Measurements from ENCODE around the gene ATG16L2. TPM values are rescaled to one million over a fixed set of nuclear protein-coding genes. Genes with fewer than 3 reads are reported as not detected.

The ATG16L2 gene
- total and polyA plus RNA-seq, 2 of the 4 experiments (the other 2 are of a cell fraction) = 1.3 to 12.7 TPM

DNA sequence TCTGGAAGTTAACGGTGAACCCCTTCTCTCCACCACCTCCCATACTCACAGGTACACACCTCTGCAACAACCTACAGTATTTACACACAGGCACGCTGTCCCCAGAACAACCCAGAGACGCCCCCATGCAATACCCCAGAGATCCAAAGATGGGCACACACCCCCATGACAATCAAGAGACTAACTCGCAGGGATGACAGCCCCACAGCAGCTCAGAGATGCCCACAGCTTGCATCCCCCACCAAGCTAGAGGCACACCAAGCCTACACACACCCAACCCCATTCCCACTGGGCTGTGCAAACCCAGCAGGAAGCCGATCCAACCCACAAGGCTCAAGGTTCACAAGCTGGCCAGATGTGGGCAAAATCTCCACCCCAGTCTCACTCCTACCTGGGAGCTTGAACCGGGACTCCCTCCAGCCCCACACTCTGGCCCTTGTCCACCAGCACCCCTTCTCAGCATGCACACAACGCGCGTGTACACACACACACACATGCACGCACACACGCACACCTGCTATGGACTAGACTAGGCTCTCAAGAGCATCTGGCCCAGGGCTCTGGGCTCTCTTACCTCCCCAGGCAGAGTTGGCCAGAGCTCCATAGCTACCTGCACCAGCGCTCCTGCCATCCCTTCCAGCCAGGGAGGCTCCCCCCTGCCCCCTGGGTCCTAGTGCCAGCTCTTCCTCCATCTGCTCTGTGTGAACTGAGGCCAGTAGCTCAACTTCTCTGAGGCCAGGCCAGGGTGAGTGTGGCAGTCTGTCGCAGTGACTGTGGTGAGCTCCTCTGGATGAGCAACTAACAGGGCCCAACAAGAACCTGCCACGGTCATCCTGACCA is 31.9 kb upstream of the ATG16L2 start (continued):
- TF ChIP-seq RCOR1 (IDR thresholded peaks at IDR 0.05; ENCODE audit: insufficient replicate concordance, low read length) (no peak), MAFK (IDR thresholded peaks at IDR 0.05; ENCODE audit: low read depth, low read length) (no peak)

DNA sequence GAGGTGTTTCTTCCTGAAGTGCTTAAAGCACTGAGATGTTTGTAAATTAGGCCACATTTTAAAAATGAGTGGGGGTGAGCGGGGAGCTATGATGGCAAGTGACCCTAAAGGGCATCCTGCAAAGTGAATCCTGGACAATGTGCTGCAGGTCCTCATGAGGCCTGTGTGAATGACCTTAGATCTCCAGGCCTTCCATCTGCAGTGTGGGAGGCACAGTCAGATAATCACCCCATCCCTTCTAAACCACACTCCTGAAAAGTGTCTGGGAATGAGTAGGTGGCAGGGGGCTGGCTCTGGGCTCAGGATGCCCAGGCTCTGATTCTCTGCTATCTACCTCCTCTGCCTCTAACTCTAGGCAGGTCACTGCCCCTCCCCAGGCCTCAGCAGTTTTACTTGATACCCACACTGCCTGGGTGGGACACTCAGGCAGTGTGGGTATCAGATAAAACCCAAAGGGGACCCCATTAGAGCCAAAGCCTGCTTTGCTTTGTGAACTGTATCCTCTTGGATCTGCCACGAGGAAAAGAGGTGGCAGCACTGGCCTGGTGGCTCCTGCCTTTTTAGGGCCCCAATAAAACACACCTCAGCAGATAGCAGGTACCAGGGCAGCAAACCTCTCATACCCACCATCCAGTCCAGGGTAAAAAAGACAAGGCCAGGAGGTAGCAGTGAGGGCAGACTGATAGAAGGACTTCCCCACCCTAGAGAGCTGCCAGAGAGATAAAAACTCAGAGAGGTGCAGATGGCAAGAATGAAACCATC is 30.9 kb upstream of the ATG16L2 start:
- Histone ChIP-seq H2AK9ac (replicated peaks; ENCODE audit: low read depth, low read length, poor library complexity) (peak overlapping the region; percentile 82), H3K4ac (ENCODE audit: low read depth, low read length) (no peak overlapping the region), H4K5ac (ENCODE audit: low read depth, low read length) (no peak overlapping the region), H4K91ac (ENCODE audit: insufficient read depth, low read depth, low read length) (no peak overlapping the region), H4K8ac (ENCODE audit: low read depth in 2 of 2, low read length in 2 of 2) (no peak overlapping the region), H2BK15ac (ENCODE audit: low read depth, low read length) (no peak overlapping the region), H3K14ac (replicated peaks; ENCODE audit: low read depth, low read length) (no peak overlapping the region), H3K23ac (ENCODE audit: low read depth, low read length) (0 out of 2 replicates have a peak overlapping the region, but pooled peaks have one; percentile 10), H3K18ac (ENCODE audit: low read depth, low read length) (no peak overlapping the region), H2AFZ (replicated peaks; ENCODE audit: low read length, poor library complexity) (no peak overlapping the region), H3K4me3 (ENCODE audit: insufficient read depth, low read depth, low read length) (no peak overlapping the region), H2BK20ac (ENCODE audit: low read depth, low read length) (no peak overlapping the region), H3K36me3 (ENCODE audit: control insufficient read depth, insufficient read depth, low read length) (no peaks in the 10 kb centered on the region), H3K79me1 (ENCODE audit: low read depth in 1 of 2, low read length in 2 of 2) (no peaks in the 10 kb centered on the region), H3K56ac (ENCODE audit: extremely low read depth, insufficient read depth, low read length) (no peak overlapping the region), H2BK5ac (ENCODE audit: low read depth, low read length, poor library complexity, severe bottlenecking) (no peak overlapping the region), H3K9me1 (ENCODE audit: insufficient read depth, low read length) (no peaks in the 10 kb centered on the region), H4K20me1 (ENCODE audit: insufficient read depth, low read length) (no peaks in the 10 kb centered on the region), H3K4me2 (ENCODE audit: low read depth, low read length) (no peak overlapping the region), H3K9ac (ENCODE audit: low read depth, low read length) (no peak overlapping the region), H3K4me1 (ENCODE audit: control insufficient read depth, insufficient read depth, low read length) (peaks cover 6% of the 10 kb centered on the region), H3K27me3 (ENCODE audit: control insufficient read depth, insufficient read depth, low read length) (peaks cover 4% of the 10 kb centered on the region; the same call in 1 of the 2 replicates), H2BK120ac (ENCODE audit: low read depth, low read length) (no peak overlapping the region), H3K27ac (ENCODE audit: insufficient read depth, low read length) (no peak overlapping the region), H2AK5ac (ENCODE audit: low read depth, low read length) (no peak overlapping the region), H3K9me3 (ENCODE audit: control insufficient read depth, insufficient read depth, low read length) (no peaks in the 10 kb centered on the region)
- no TSS peak for BruUV-seq (replicated peaks)
- POLR2A ChIA-PET (ENCODE audit: unreplicated experiment) = no interaction called here
- ATAC-seq (ENCODE audit: low read depth) (no peak), DNase-seq (no peak)
- WGBS, 2 experiments (ENCODE audit: extremely low coverage in 2 of 2, insufficient read length in 1 of 2) = no CpG with 5 or more reads among the region's 2 CpGs
- in situ Hi-C loops (cut with MboI; ENCODE audit: low sequenced_read_pairs) = no loop called here
- CTCF ChIA-PET = interaction anchor here (1.3 kb wide), 1 partner anchor 58 kb away, joined by 3 read pairs; no protein-coding TSS in a partner anchor
- TF ChIP-seq, protein P1, sequence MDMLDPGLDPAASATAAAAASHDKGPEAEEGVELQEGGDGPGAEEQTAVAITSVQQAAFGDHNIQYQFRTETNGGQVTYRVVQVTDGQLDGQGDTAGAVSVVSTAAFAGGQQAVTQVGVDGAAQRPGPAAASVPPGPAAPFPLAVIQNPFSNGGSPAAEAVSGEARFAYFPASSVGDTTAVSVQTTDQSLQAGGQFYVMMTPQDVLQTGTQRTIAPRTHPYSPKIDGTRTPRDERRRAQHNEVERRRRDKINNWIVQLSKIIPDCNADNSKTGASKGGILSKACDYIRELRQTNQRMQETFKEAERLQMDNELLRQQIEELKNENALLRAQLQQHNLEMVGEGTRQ (IDR thresholded peaks at IDR 0.05; ENCODE audit: low read depth, low read length) = no peak
- TF ChIP-seq MAFK (IDR thresholded peaks at IDR 0.05; ENCODE audit: low read depth, low read length) (no peak), MAZ (IDR thresholded peaks at IDR 0.05; ENCODE audit: borderline replicate concordance, low read depth, low read length) (no peak), RFX5 (IDR thresholded peaks at IDR 0.05; ENCODE audit: low read depth, low read length) (no peak), MXI1 (IDR thresholded peaks at IDR 0.05; ENCODE audit: borderline replicate concordance, low read depth, low read length) (no peak), CHD1 (IDR thresholded peaks at IDR 0.05; ENCODE audit: low read depth, low read length) (no peak), BHLHE40 (IDR thresholded peaks at IDR 0.05; ENCODE audit: low read depth, low read length) (no peak), NFE2L2 (IDR thresholded peaks at IDR 0.05; ENCODE audit: low read depth, low read length) (no peak), FOS (IDR thresholded peaks at IDR 0.05; ENCODE audit: low read depth, low read length) (no peak), POLR2A (IDR thresholded peaks at IDR 0.05; ENCODE audit: low read depth, low read length) (no peak)
- TF ChIP-seq, protein P2, sequence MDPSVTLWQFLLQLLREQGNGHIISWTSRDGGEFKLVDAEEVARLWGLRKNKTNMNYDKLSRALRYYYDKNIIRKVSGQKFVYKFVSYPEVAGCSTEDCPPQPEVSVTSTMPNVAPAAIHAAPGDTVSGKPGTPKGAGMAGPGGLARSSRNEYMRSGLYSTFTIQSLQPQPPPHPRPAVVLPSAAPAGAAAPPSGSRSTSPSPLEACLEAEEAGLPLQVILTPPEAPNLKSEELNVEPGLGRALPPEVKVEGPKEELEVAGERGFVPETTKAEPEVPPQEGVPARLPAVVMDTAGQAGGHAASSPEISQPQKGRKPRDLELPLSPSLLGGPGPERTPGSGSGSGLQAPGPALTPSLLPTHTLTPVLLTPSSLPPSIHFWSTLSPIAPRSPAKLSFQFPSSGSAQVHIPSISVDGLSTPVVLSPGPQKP (IDR thresholded peaks at IDR 0.05; ENCODE audit: borderline replicate concordance, low read depth, low read length) = no peak
- intact Hi-C loops (cut with micrococcal nuclease) = no loop called here
- dilution Hi-C loops (cut with HindIII; ENCODE audit: low sequenced_read_pairs, unreplicated experiment) = no loop called here

All from IMR-90 (cell line).